ENCODE measurements around the gene LRP6.

The LRP6 gene

DNA sequence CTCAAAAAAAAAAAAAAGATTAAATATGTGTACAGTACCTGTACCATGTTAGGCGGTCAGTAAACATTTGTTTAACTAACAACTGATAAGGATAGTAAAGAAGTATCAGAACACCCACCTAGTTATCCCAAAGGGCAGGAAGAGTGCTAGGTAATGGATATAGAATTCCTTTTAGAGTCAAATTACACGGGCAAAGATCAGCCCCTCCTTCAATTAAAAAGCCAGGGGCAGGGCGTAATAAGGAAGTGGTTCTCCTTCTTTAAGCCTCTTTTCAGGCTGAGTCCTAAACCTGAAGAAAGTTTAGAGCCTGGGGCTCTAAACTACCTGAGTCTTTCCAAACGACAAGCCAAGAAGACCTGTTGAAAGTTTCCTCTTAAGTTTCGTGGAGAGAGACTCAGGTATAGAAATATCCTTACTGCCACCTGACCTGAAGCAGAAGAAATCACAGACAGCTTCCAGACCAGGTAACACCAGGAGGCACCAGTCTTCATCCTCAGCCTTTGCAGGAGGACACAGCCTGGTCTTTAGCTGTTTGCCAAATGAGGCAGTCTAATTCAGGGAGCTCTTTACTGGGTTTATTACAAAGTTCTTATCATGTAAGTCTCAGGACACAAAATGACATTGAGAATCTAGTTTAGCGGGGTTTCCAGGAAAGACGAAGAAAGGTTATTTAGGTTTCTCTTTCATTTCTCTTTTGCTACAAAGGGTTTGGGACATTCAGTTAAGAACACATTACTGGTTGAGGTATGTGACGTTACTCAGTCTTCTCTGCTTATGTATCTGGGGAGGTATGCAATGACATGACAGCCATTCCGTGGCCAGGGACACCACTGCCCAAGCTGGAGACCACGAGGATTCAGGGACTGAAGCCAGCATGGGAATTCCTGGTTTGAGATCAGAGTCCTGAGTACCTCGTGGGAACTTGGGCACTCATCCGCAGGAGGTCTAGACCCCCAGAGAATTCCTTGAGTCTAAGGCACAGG, 195.9 kb downstream of the LRP6 start, which contains the start of gene BCL2L14:
Gene BCL2L14 (plus strand): TSS at position 266 of the 983 bp plus-strand sequence. CDS start 8,367 bp downstream, outside the sequence.
- no peak within 1 kb of the TSS for H3K4me3 ChIP-seq (ENCODE audit: low read length)
- peak; percentile 16 for DNase-seq (ENCODE audit: low read depth)
- TF ChIP-seq, protein P1, sequence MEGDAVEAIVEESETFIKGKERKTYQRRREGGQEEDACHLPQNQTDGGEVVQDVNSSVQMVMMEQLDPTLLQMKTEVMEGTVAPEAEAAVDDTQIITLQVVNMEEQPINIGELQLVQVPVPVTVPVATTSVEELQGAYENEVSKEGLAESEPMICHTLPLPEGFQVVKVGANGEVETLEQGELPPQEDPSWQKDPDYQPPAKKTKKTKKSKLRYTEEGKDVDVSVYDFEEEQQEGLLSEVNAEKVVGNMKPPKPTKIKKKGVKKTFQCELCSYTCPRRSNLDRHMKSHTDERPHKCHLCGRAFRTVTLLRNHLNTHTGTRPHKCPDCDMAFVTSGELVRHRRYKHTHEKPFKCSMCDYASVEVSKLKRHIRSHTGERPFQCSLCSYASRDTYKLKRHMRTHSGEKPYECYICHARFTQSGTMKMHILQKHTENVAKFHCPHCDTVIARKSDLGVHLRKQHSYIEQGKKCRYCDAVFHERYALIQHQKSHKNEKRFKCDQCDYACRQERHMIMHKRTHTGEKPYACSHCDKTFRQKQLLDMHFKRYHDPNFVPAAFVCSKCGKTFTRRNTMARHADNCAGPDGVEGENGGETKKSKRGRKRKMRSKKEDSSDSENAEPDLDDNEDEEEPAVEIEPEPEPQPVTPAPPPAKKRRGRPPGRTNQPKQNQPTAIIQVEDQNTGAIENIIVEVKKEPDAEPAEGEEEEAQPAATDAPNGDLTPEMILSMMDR (conservative IDR thresholded peaks at IDR 0.05; ENCODE audit: low read length), result no peak

- TF ChIP-seq, protein P1 (conservative IDR thresholded peaks at IDR 0.05; ENCODE audit: low read length), result no peak
- H3K4me3 ChIP-seq (ENCODE audit: low read length), result no peak overlapping the region
- no peak for DNase-seq (ENCODE audit: low read depth)
Measured at GRCh38 chr12:12069821-12070548, 196.9 kb downstream of the LRP6 start.

GRCh38 chr12:12068751-12069150, 198.1 kb downstream of the LRP6 start:
- DNase-seq (ENCODE audit: low read depth), result no peak
- H3K4me3 ChIP-seq (ENCODE audit: low read length), result no peak overlapping the region
- TF ChIP-seq, protein P1 (conservative IDR thresholded peaks at IDR 0.05; ENCODE audit: low read length), result no peak
